ENCODE results near the gene NUTM1. TPM values are rescaled to one million over a fixed set of nuclear protein-coding genes. Genes with fewer than 3 reads are reported as not detected.
"Not testable (repeated sequence)": the region's sequence is repeated elsewhere in the genome, so short reads cannot be mapped to it uniquely, and the experiment has no call there.

Gene NUTM1
- total RNA-seq, 4 donors from 2014 or later: not detected

DNA sequence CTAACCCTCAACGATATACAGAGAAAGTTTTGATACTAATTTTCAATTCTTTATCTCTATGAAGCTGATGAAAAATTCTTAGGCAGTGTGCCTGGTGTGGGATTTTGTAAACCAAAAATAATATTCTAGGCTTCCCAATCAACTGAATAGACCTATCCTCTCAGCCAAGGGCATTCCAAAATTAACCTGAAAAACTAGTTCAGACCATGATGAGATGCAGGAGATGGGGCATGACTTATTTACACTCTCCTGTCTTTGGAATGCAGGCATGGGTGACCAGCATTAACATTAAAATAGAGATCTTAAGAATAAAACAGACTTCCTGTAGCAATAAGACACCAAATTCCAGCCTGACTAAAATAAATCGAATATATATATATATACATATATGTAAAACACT is 31.7 kb downstream of the NUTM1 start:
- intact Hi-C loops (cut with DNase I; ENCODE audit: low total_unique reads) (no loop called here), in situ Hi-C loops (cut with MboI; ENCODE audit: low pct_ligation_motif_present in 1 of 4, low pct_unique_long_range_greater_than_20kb in 1 of 4, low sequenced_read_pairs in 3 of 4) (loop anchor here in 3 of 4 donors (10.0 to 25.0 kb wide), 4 partner anchors 120 to 288 kb away; partner anchors contain the start of genes EMC4 (in 1 of the 3), EMC7 (in 1 of the 3) and PGBD4 (in 1 of the 3))
- H3K4me1 ChIP-seq: no peaks in the 10 kb centered on the region
- WGBS, 2 donors (ENCODE audit: low coverage in 1 of 2): 67 to 75% methylated on average over 2 of the region's 2 CpGs
- no peaks in the 10 kb centered on the region for H3K36me3 ChIP-seq
- no peak for TF ChIP-seq POLR2A (IDR thresholded peaks at IDR 0.05)
- no peak for TF ChIP-seq EP300 (IDR thresholded peaks at IDR 0.05; ENCODE audit: low read depth)
- H3K4me3 ChIP-seq: no peak overlapping the region
- no peak overlapping the region for H3K27ac ChIP-seq
- H3K9me3 ChIP-seq: no peaks in the 10 kb centered on the region
- H3K27me3 ChIP-seq: no peaks in the 10 kb centered on the region
- no peak for DNase-seq

DNA sequence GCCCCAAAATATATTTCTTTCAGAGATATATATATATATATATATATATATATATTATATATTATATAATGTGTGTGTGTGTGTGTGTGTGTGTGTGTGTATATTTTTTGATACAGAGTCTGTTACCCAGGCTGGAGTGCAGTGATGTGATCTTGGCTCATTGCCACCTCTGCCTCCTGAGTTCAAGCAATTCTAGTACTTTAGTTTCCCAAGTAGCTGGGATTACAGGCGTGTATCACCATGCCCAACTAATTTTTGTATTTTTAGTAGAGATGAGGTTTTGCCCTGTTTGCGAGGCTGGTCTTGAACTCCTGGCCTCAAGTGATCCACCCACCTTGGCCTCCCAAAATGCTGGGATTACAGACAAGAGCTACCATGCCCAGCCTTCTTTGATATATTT is 32.4 kb downstream of the NUTM1 start:
- WGBS, 2 donors (ENCODE audit: low coverage in 1 of 2): 86 to 100% methylated on average over 2 of the region's 2 CpGs
- H3K4me3 ChIP-seq; H3K27me3 ChIP-seq; DNase-seq; H3K27ac ChIP-seq; H3K4me1 ChIP-seq; H3K36me3 ChIP-seq; intact Hi-C loops (cut with DNase I; ENCODE audit: low total_unique reads); H3K9me3 ChIP-seq: not testable (repeated sequence)
- in situ Hi-C loops (cut with MboI; ENCODE audit: low pct_ligation_motif_present in 1 of 4, low pct_unique_long_range_greater_than_20kb in 1 of 4, low sequenced_read_pairs in 3 of 4): loop anchor here in 1 of 4 donors (10.0 kb wide), 1 partner anchor 121 kb away; no protein-coding TSS in a partner anchor

DNA sequence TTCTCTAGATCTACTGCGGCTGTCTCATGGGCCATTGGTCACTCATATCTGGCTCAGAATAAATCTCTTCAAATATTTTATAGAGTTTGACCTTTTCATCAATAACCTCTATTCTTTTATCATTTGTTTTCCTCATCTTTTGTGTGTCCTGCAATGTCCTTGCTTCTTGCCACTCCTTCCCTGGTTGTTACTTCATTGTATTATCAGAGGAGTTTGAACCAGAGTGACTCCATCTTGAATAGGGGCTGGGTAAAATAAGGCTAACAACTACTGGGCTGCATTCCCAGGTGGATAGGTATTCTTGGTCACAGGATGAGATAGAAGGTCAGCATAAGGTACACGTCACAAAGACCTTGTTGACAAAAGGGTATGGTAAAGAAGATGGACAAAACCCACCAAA is 33.7 kb downstream of the NUTM1 start:
- TF ChIP-seq EP300 (IDR thresholded peaks at IDR 0.05; ENCODE audit: low read depth) (no peak), POLR2A (IDR thresholded peaks at IDR 0.05) (no peak)
- intact Hi-C loops (cut with DNase I; ENCODE audit: low total_unique reads): no loop called here
- DNase-seq: no peak
- Histone ChIP-seq H3K4me1 (no peaks in the 10 kb centered on the region), H3K36me3 (no peaks in the 10 kb centered on the region), H3K27me3 (no peaks in the 10 kb centered on the region), H3K27ac (no peak overlapping the region), H3K4me3 (no peak overlapping the region), H3K9me3 (no peaks in the 10 kb centered on the region)
- in situ Hi-C loops (cut with MboI; ENCODE audit: low pct_ligation_motif_present in 1 of 4, low pct_unique_long_range_greater_than_20kb in 1 of 4, low sequenced_read_pairs in 3 of 4): loop anchor here in 1 of 4 donors (10.0 kb wide), 1 partner anchor 122 kb away; no protein-coding TSS in a partner anchor
- WGBS, 2 donors (ENCODE audit: low coverage in 1 of 2): 90 to 96% methylated on average over 2 of the region's 2 CpGs

DNA sequence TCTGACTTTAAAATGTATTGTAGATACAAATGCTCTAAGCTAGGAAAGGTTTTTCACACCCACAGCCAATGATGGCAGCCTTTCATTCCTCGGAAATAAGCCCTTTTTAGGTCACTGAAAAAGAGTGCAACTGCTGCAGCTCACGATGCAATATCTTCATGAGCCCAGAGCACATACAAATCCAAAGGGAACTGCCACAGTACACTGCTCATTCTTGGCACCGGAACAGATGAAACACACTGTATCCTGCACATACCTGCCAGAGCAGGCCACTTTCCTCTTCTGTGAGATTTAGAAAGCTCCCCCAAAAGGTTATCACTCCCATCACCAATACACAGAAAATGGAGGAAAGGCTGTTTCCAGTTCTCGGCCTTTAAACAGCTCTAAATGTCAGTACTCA is 37.4 kb downstream of the NUTM1 start:
- WGBS, 2 donors (ENCODE audit: low coverage in 1 of 2): 94% methylated on average over 4 of the region's 4 CpGs; no CpG with 5 or more reads in 1 of the 2 donors
- H3K9me3 ChIP-seq; H3K4me3 ChIP-seq; DNase-seq; H3K36me3 ChIP-seq; H3K4me1 ChIP-seq; H3K27me3 ChIP-seq; in situ Hi-C loops (cut with MboI; ENCODE audit: low pct_ligation_motif_present in 1 of 4, low pct_unique_long_range_greater_than_20kb in 1 of 4, low sequenced_read_pairs in 3 of 4); intact Hi-C loops (cut with DNase I; ENCODE audit: low total_unique reads); H3K27ac ChIP-seq: not testable (repeated sequence)

DNA sequence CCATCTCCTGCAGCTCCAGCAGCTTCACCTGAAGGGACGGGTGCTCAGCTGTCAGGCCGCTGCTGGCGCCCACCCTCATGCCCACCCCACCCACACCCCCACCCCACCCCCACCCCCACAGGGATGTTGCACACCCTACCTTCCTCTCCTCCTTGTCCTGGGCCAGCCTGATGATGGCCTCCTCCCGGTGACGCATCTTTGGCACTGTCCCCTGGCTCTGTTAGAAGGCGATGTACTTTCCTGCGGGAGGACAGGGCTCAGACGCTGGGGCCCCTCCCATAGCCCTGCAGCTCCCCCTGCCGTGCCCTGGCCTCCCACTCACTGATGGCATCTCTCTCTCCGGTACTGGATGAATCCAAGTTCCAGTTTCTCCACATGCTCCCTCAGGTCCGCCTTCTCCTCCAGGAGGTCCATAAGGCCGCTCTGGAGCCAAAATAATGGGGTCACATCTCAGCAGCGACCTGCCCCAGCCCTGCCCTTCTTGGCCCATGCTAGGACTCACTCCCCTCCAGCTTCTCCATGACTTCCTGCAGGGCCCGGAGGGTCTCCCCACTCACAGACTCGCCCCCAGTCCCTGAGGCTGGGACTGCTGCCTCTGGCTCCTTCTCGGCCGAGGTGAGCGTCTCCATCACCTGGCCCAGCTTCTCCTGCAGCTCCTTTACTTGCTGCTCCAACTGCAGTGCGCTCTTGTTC is 38.9 kb downstream of the NUTM1 start:
- H3K27ac ChIP-seq; in situ Hi-C loops (cut with MboI; ENCODE audit: low pct_ligation_motif_present in 1 of 4, low pct_unique_long_range_greater_than_20kb in 1 of 4, low sequenced_read_pairs in 3 of 4); H3K4me3 ChIP-seq; H3K4me1 ChIP-seq; H3K27me3 ChIP-seq; H3K36me3 ChIP-seq; H3K9me3 ChIP-seq; DNase-seq; intact Hi-C loops (cut with DNase I; ENCODE audit: low total_unique reads): not testable (repeated sequence)
- WGBS, 2 donors (ENCODE audit: low coverage in 1 of 2): no CpG with 5 or more reads among the region's 19 CpGs

DNA sequence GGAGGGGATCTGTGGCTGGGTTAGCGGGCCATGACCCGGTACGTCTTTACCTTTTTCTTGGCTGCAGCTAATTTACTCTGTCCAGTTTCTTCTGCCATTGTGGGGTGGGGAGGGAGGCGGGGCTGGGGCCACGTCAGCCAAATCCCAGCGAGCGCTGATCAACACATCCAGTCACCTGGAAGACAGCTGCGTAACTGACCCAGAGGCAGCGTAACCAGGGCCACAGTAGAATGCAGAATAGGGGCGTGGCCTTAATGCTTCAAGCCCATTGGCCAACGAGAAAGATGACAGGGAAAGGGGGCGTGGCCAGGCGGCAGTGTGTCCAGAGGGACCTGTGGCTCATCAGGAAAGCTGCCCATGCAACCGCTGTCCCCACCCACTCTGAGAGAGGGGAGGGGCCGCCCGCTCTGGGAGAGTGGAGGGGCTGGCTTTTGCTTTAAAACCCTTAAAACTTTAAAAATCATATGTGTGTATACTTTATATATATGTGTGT is 46.5 kb downstream of the NUTM1 start:
- H3K4me1 ChIP-seq; H3K27ac ChIP-seq; H3K9me3 ChIP-seq; H3K4me3 ChIP-seq; DNase-seq; H3K27me3 ChIP-seq; in situ Hi-C loops (cut with MboI; ENCODE audit: low pct_ligation_motif_present in 1 of 4, low pct_unique_long_range_greater_than_20kb in 1 of 4, low sequenced_read_pairs in 3 of 4); H3K36me3 ChIP-seq; intact Hi-C loops (cut with DNase I; ENCODE audit: low total_unique reads): not testable (repeated sequence)
- no CpG with 5 or more reads among the region's 16 CpGs for WGBS, 2 donors (ENCODE audit: low coverage in 1 of 2)

DNA sequence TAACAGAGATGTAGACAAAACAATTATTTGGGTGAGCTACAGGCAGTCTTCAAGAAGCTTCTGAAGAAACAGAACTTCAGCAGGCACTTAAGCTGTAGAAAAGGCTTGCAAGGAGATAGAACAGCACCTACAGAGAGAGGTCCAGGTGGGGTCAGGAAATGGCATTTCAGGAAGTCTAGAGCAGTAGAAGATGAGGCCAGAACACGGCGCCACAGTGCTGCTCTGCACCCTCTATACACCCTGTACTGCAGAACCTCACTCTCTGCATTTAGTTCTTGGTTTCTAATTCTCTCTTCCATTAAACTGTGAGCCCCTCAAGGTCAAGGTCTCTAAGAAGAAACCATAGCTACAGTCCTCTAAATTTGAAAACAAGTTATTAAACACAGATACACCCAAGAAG is 49.9 kb downstream of the NUTM1 start:
- DNase-seq; intact Hi-C loops (cut with DNase I; ENCODE audit: low total_unique reads): not testable (repeated sequence)

DNA sequence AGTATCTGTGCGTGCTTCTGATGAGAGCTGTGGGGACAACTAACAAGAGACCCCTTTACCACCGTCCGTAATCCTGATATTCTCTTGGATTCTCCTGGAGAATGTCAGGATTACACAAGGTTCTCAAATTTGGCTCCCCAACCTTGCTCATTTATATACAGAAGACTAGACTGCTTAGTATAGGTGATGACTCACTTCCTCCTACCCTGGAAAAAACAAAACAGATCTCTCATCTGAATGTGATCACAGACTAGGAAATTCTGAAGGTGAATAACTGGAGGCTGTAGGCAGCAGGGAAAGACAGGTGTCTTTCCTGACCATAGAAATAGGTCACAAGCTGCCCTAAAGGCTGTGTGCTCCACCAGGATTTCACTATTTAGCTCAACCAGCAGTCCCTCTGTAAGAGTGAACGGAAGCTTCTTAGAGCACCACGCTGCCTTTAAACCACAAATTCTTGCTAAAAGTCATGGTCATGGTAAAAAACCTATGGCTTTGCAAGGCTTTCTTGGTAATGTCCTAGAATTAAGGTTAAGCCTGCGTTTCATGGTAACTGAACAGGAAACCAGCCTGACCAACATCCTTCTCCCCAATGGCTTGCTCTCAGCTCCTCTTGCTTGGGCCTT is 54.6 kb downstream of the NUTM1 start:
- H3K4me1 ChIP-seq; H3K9me3 ChIP-seq; H3K27me3 ChIP-seq; DNase-seq; intact Hi-C loops (cut with DNase I; ENCODE audit: low total_unique reads); H3K4me3 ChIP-seq; H3K36me3 ChIP-seq; in situ Hi-C loops (cut with MboI; ENCODE audit: low pct_ligation_motif_present in 1 of 4, low pct_unique_long_range_greater_than_20kb in 1 of 4, low sequenced_read_pairs in 3 of 4); H3K27ac ChIP-seq: not testable (repeated sequence)
- 47% methylated on average over 3 of the region's 6 CpGs; no CpG with 5 or more reads in 1 of the 2 donors for WGBS, 2 donors (ENCODE audit: low coverage in 1 of 2)

More for the DNA sequence above, 49.9 kb downstream of the NUTM1 start:
- in situ Hi-C loops (cut with MboI; ENCODE audit: low pct_ligation_motif_present in 1 of 4, low pct_unique_long_range_greater_than_20kb in 1 of 4, low sequenced_read_pairs in 3 of 4); H3K27me3 ChIP-seq; H3K9me3 ChIP-seq; H3K36me3 ChIP-seq; H3K27ac ChIP-seq; H3K4me3 ChIP-seq; H3K4me1 ChIP-seq: not testable (repeated sequence)
- WGBS, 2 donors (ENCODE audit: low coverage in 1 of 2): no CpG with 5 or more reads among the region's 2 CpGs

DNA sequence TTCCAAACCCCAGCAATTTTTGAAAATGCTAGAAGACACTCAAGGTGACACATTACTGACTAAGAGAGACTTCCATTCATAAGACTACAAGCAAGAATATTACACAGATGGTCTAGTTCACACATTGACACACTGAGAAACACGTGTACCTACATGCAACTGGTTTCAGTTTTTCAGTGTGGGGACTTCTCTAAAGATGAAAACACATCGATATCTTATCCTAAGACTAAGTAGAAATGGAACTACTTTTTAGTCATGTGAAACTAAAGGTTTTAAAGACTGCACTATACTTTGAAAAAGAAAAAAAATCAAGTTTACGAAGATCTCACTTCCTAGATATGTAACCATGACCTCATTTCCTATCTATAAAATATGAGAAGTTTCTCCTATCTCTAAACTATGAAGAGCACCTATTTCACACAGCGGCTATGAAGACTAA is 60.1 kb downstream of the NUTM1 start:
- H3K4me3 ChIP-seq; intact Hi-C loops (cut with DNase I; ENCODE audit: low total_unique reads); in situ Hi-C loops (cut with MboI; ENCODE audit: low pct_ligation_motif_present in 1 of 4, low pct_unique_long_range_greater_than_20kb in 1 of 4, low sequenced_read_pairs in 3 of 4); H3K27ac ChIP-seq; H3K9me3 ChIP-seq; DNase-seq; H3K27me3 ChIP-seq; H3K4me1 ChIP-seq; H3K36me3 ChIP-seq: not testable (repeated sequence)
- 86 to 88% methylated on average over 1 to 2 of the region's 4 CpGs for WGBS, 2 donors (ENCODE audit: low coverage in 1 of 2)

DNA sequence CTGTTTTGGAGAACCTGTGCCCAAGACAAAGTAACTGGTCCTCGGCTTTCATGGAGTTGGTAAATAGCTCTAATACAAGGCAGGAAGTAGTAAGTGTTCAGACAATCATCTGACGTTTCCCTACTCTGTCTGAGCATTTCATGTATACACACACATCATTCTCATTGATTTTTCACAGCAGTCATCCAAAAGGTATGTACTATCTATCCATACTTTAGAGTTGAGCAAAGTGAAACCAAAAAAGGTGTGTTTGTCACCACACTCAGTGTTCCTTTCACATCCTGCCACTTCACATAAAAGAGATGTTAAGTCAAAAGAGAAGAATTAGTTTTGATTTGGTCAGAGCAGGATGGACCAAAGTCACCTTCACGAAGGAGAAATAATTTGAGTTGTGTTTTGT is 60.8 kb downstream of the NUTM1 start:
- DNase-seq; H3K27ac ChIP-seq; H3K36me3 ChIP-seq; H3K27me3 ChIP-seq; H3K9me3 ChIP-seq; H3K4me1 ChIP-seq; H3K4me3 ChIP-seq; in situ Hi-C loops (cut with MboI; ENCODE audit: low pct_ligation_motif_present in 1 of 4, low pct_unique_long_range_greater_than_20kb in 1 of 4, low sequenced_read_pairs in 3 of 4); intact Hi-C loops (cut with DNase I; ENCODE audit: low total_unique reads): not testable (repeated sequence)
- no CpG with 5 or more reads among the region's 3 CpGs for WGBS, 2 donors (ENCODE audit: low coverage in 1 of 2)
